ENCODE results near the gene ERICH4. TPM values are rescaled to one million over a fixed set of nuclear protein-coding genes. Genes with fewer than 3 reads are reported as not detected.
A peak's percentile ranks its signal among the peaks of the same experiment; 100 is the strongest.

ERICH4 gene
- total RNA-seq, 2 donors from 2014 or later = not detected

DNA sequence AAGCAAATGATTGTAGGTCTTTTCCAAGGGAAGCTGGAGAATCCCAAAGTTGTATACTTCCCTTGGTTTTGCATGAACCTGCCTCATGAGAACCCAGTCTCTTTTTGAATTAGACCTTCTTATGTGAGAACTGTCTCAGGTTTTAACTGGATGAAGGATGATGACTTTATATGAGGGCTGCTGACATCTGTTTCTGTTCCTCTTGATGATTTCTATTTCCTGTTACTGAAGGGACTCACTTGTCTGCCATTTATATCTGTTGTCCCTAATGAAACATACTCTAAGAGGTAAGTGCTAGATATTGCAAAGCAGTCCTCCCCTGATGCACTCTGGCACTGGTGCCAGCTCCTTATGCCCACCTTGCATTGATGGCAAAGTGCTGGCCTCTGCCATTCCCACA lies 33.6 kb downstream of the ERICH4 start:
- H3K27ac ChIP-seq = no peak overlapping the region
- H3K36me3 ChIP-seq = no peaks in the 10 kb centered on the region
- no peak for TF ChIP-seq CTCF (IDR thresholded peaks at IDR 0.05)
- H3K4me1 ChIP-seq = peaks cover 0 to 7% of the 10 kb centered on the region in 2 donors
- no peaks in the 10 kb centered on the region for H3K9me3 ChIP-seq
- DNase-seq (ENCODE audit: low spot score) = no peak
- no peak overlapping the region for H3K4me3 ChIP-seq
- H3K27me3 ChIP-seq = no peaks in the 10 kb centered on the region

DNA sequence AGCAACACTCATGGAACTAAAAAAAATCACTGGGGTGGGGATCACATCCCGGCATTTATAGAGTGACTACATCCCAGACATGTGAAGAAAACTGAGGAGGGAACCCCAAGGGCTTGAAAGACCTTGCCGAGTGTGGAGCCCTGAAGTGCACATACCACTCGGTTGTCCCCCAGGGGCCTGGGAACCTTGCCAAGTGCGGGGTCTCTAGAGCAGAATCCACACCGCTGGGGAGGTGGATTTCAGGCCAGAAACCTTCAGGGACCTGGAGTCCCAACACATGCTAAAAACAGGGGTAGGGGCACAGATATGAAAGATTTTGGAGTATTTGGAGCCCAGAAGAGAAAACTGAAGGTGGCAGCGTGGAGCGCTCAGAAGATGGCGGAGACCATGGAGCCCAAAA lies 35.2 kb downstream of the ERICH4 start:
- Histone ChIP-seq H3K36me3 (no peaks in the 10 kb centered on the region), H3K27me3 (no peaks in the 10 kb centered on the region), H3K27ac (no peak overlapping the region), H3K4me3 (peak overlapping the region in 1 of 2 donors; percentile 7), H3K4me1 (peaks cover 0 to 7% of the 10 kb centered on the region in 2 donors), H3K9me3 (no peaks in the 10 kb centered on the region)
- DNase-seq (ENCODE audit: low spot score) = no peak
- TF ChIP-seq CTCF (IDR thresholded peaks at IDR 0.05) = no peak

- Histone ChIP-seq H3K27me3 (no peaks in the 10 kb centered on the region), H3K36me3 (no peaks in the 10 kb centered on the region), H3K27ac (peak overlapping the region; percentile 66), H3K4me1 (peaks cover 0 to 7% of the 10 kb centered on the region in 2 donors), H3K4me3 (peak overlapping the region in 1 of 2 donors; percentile 7), H3K9me3 (no peaks in the 10 kb centered on the region)
- TF ChIP-seq CTCF (IDR thresholded peaks at IDR 0.05) = no peak
- no peak for DNase-seq (ENCODE audit: low spot score)
Measured at GRCh38 chr19:41478875-41479756, 36.2 kb downstream of the ERICH4 start.

- Histone ChIP-seq H3K27ac (peak overlapping the region; percentile 63 to 66), H3K4me3 (peak overlapping the region in 1 of 2 donors; percentile 1), H3K4me1 (peaks cover 0 to 7% of the 10 kb centered on the region in 2 donors), H3K27me3 (no peaks in the 10 kb centered on the region), H3K9me3 (no peaks in the 10 kb centered on the region), H3K36me3 (no peaks in the 10 kb centered on the region)
- DNase-seq (ENCODE audit: low spot score) = peak; percentile 82
- no peak for TF ChIP-seq CTCF (IDR thresholded peaks at IDR 0.05)
Measured at GRCh38 chr19:41479757-41480191, 36.8 kb downstream of the ERICH4 start.

DNA sequence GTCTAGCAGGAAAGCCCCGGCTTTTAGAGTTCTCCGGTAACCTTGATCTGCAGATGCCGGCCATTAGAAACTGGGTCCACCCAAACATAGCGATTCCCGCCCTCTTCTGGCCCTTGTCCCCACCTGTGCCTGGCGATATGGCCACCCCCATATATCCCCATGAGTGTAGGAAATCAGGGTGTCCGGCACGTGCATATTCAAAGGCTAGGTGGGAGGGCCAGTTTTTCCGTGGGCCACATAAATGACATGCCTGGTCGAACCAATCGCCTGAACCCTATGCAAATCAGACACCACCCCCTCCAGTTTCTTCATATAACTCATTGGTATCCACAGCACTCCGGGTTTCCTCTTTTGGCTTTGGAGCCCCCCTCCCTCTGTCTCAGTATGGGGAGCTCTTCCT lies 37.4 kb downstream of the ERICH4 start:
- TF ChIP-seq CTCF (IDR thresholded peaks at IDR 0.05) = no peak
- peaks cover 0 to 7% of the 10 kb centered on the region in 2 donors for H3K4me1 ChIP-seq
- H3K36me3 ChIP-seq = no peaks in the 10 kb centered on the region
- no peaks in the 10 kb centered on the region for H3K9me3 ChIP-seq
- H3K27me3 ChIP-seq = no peaks in the 10 kb centered on the region
- peak overlapping the region; percentile 63 to 66 for H3K27ac ChIP-seq
- H3K4me3 ChIP-seq = no peak overlapping the region
- DNase-seq (ENCODE audit: low spot score) = no peak

Data from right atrium auricular region (tissue), 2 donors.